Memory B cell (primary cell): ENCODE data around the gene MAP1A.
A peak's percentile ranks its signal among the peaks of the same experiment; 100 is the strongest.

ENCODE experiments used
- ATAC-seq: fragments of 150-1000 bp; cut with Tn5 transposase; 2 replicates; pipeline ENCODE4 v1.10.0; 2021; ENCODE audit warnings: low read depth, mild to moderate bottlenecking, moderate library complexity
- DNase-seq, 2 donors: peaks; one replicate each; pipeline ENCODE4 v3.0.0; 2022; ENCODE audit warnings: low spot score in 2 of 2
- H3K27ac Mint-ChIP-seq: one replicate; pipeline ENCODE4 v1.8.0; 2022; ENCODE audit warnings: mild to moderate bottlenecking, moderate library complexity, mixed read lengths
- H3K27me3 Mint-ChIP-seq: one replicate; pipeline ENCODE4 v1.8.0; 2022; ENCODE audit warnings: mixed read lengths
- H3K36me3 Mint-ChIP-seq: one replicate; pipeline ENCODE4 v1.8.0; 2022; ENCODE audit warnings: mild to moderate bottlenecking, mixed read lengths
- H3K4me1 Mint-ChIP-seq: one replicate; pipeline ENCODE4 v1.8.0; 2022; ENCODE audit warnings: mixed read lengths
- H3K4me3 Mint-ChIP-seq: one replicate; pipeline ENCODE4 v1.8.0; 2022; ENCODE audit warnings: mild to moderate bottlenecking, moderate library complexity, mixed read lengths
- H3K9me3 Mint-ChIP-seq: one replicate; pipeline ENCODE4 v1.8.0; 2022; ENCODE audit warnings: mixed read lengths

MAP1A gene

GRCh38 chr15:43518197-43518761 is 871 bp downstream of the MAP1A start:
- DNase-seq (no peak), ATAC-seq (peak; percentile 51)
- no peak overlapping the region for H3K27ac Mint-ChIP-seq
- H3K9me3 Mint-ChIP-seq, result no peaks in the 10 kb centered on the region
- peaks cover 15% of the 10 kb centered on the region for H3K4me1 Mint-ChIP-seq
- peaks cover 23% of the 10 kb centered on the region for H3K27me3 Mint-ChIP-seq
- H3K36me3 Mint-ChIP-seq, result no peaks in the 10 kb centered on the region
- H3K4me3 Mint-ChIP-seq, result peak overlapping the region; percentile 60

- Mint-ChIP-seq H3K9me3 (no peaks in the 10 kb centered on the region), H3K27me3 (peaks cover 23% of the 10 kb centered on the region), H3K27ac (no peak overlapping the region), H3K36me3 (no peaks in the 10 kb centered on the region), H3K4me3 (no peak overlapping the region), H3K4me1 (peaks cover 15% of the 10 kb centered on the region)
- no peak for ATAC-seq
- no peak for DNase-seq
Observed at GRCh38 chr15:43519196-43519595, 1.8 kb downstream of the MAP1A start.

GRCh38 chr15:43520138-43520537 is 2.7 kb downstream of the MAP1A start:
- H3K27me3 Mint-ChIP-seq, result peaks cover 23% of the 10 kb centered on the region

GRCh38 chr15:43521419-43521818 is 4.0 kb downstream of the MAP1A start:
- Mint-ChIP-seq H3K9me3 (no peaks in the 10 kb centered on the region), H3K36me3 (no peaks in the 10 kb centered on the region), H3K4me1 (peaks cover 19% of the 10 kb centered on the region), H3K27ac (no peak overlapping the region), H3K4me3 (no peak overlapping the region), H3K27me3 (peaks cover 20% of the 10 kb centered on the region)
- DNase-seq, result no peak
- ATAC-seq, result no peak

More at GRCh38 chr15:43520138-43520537, 2.7 kb downstream of the MAP1A start:
- H3K4me1 Mint-ChIP-seq, result peaks cover 17% of the 10 kb centered on the region
- no peak for ATAC-seq
- H3K4me3 Mint-ChIP-seq, result no peak overlapping the region
- H3K9me3 Mint-ChIP-seq, result no peaks in the 10 kb centered on the region
- no peak for DNase-seq
- no peaks in the 10 kb centered on the region for H3K36me3 Mint-ChIP-seq
- H3K27ac Mint-ChIP-seq, result no peak overlapping the region

DNA sequence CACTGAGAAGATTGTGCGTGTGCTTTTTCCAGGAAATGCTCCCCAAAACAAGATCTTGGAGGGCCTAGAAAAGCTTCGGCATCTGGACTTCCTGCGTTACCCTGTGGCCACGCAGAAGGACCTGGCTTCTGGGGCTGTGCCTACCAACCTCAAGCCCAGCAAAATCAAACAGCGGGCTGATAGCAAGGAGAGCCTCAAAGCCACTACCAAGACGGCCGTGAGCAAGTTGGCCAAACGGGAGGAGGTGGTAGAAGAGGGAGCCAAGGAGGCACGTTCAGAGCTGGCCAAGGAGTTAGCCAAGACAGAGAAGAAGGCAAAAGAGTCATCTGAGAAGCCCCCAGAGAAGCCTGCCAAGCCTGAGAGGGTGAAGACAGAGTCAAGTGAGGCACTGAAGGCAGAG is 4.8 kb downstream of the MAP1A start:
- peaks cover 17% of the 10 kb centered on the region for H3K4me1 Mint-ChIP-seq
- DNase-seq (no peak), ATAC-seq (no peak)
- H3K9me3 Mint-ChIP-seq, result no peaks in the 10 kb centered on the region
- H3K4me3 Mint-ChIP-seq, result no peak overlapping the region
- H3K36me3 Mint-ChIP-seq, result no peaks in the 10 kb centered on the region
- H3K27ac Mint-ChIP-seq, result no peak overlapping the region
- peaks cover 15% of the 10 kb centered on the region for H3K27me3 Mint-ChIP-seq

- H3K36me3 Mint-ChIP-seq, result no peaks in the 10 kb centered on the region
- DNase-seq (no peak), ATAC-seq (no peak)
- H3K27me3 Mint-ChIP-seq, result peaks cover 5% of the 10 kb centered on the region
- no peak overlapping the region for H3K4me3 Mint-ChIP-seq
- no peaks in the 10 kb centered on the region for H3K9me3 Mint-ChIP-seq
- H3K27ac Mint-ChIP-seq, result no peak overlapping the region
- H3K4me1 Mint-ChIP-seq, result peaks cover 5% of the 10 kb centered on the region
Observed at GRCh38 chr15:43523646-43524045, 6.2 kb downstream of the MAP1A start.

GRCh38 chr15:43524254-43524845 is 6.9 kb downstream of the MAP1A start:
- Mint-ChIP-seq H3K9me3 (no peaks in the 10 kb centered on the region), H3K4me1 (peaks cover 4% of the 10 kb centered on the region), H3K4me3 (no peak overlapping the region), H3K27me3 (peaks cover 4% of the 10 kb centered on the region), H3K36me3 (no peaks in the 10 kb centered on the region), H3K27ac (no peak overlapping the region)
- DNase-seq (no peak), ATAC-seq (no peak)

- no peak overlapping the region for H3K27ac Mint-ChIP-seq
- H3K36me3 Mint-ChIP-seq, result no peaks in the 10 kb centered on the region
- DNase-seq (no peak), ATAC-seq (no peak)
- peaks cover 4% of the 10 kb centered on the region for H3K27me3 Mint-ChIP-seq
- H3K4me3 Mint-ChIP-seq, result no peak overlapping the region
- peaks cover 4% of the 10 kb centered on the region for H3K4me1 Mint-ChIP-seq
- no peaks in the 10 kb centered on the region for H3K9me3 Mint-ChIP-seq
Observed at GRCh38 chr15:43525131-43525530, 7.7 kb downstream of the MAP1A start.

- Mint-ChIP-seq H3K27ac (no peak overlapping the region), H3K4me3 (no peak overlapping the region), H3K4me1 (peaks cover 4% of the 10 kb centered on the region), H3K9me3 (no peaks in the 10 kb centered on the region), H3K36me3 (no peaks in the 10 kb centered on the region), H3K27me3 (peaks cover 4% of the 10 kb centered on the region)
- ATAC-seq (no peak), DNase-seq (no peak)
Observed at GRCh38 chr15:43526261-43526930, 9.0 kb downstream of the MAP1A start.

DNA sequence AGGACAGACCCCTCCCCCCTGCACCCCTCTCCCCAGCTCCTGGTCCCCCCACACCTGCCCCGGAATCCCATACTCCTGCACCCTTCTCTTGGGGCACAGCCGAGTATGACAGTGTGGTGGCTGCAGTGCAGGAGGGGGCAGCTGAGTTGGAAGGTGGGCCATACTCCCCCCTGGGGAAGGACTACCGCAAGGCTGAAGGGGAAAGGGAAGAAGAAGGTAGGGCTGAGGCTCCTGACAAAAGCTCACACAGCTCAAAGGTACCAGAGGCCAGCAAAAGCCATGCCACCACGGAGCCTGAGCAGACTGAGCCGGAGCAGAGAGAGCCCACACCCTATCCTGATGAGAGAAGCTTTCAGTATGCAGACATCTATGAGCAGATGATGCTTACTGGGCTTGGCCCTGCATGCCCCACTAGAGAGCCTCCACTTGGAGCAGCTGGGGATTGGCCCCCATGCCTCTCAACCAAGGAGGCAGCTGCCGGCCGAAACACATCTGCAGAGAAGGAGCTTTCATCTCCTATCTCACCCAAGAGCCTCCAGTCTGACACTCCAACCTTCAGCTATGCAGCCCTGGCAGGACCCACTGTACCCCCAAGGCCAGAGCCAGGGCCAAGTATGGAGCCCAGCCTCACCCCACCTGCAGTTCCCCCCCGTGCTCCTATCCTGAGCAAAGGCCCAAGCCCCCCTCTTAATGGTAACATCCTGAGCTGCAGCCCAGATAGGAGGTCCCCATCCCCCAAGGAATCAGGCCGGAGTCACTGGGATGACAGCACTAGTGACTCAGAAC is 9.8 kb downstream of the MAP1A start:
- ATAC-seq (no peak), DNase-seq (no peak)
- peaks cover 4% of the 10 kb centered on the region for H3K27me3 Mint-ChIP-seq
- H3K36me3 Mint-ChIP-seq, result no peaks in the 10 kb centered on the region
- H3K4me1 Mint-ChIP-seq, result peaks cover 4% of the 10 kb centered on the region
- H3K4me3 Mint-ChIP-seq, result no peak overlapping the region
- H3K27ac Mint-ChIP-seq, result no peak overlapping the region
- no peaks in the 10 kb centered on the region for H3K9me3 Mint-ChIP-seq

DNA sequence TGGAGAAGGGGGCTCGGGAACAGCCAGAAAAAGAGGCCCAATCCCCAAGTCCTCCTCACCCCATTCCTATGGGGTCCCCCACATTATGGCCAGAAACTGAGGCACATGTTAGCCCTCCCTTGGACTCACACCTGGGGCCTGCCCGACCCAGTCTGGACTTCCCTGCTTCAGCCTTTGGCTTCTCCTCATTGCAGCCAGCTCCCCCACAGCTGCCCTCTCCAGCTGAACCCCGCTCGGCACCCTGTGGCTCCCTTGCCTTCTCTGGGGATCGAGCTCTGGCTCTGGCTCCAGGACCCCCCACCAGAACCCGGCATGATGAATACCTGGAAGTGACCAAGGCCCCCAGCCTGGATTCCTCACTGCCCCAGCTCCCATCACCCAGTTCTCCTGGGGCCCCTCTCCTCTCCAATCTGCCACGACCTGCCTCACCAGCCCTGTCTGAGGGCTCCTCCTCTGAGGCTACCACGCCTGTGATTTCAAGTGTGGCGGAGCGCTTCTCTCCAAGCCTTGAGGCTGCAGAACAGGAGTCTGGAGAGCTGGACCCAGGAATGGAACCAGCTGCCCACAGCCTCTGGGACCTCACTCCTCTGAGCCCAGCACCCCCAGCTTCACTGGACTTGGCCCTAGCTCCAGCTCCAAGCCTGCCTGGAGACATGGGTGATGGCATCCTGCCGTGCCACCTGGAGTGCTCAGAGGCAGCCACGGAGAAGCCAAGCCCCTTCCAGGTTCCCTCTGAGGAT is 10.6 kb downstream of the MAP1A start:
- H3K4me3 Mint-ChIP-seq, result no peak overlapping the region
- no peaks in the 10 kb centered on the region for H3K9me3 Mint-ChIP-seq
- no peaks in the 10 kb centered on the region for H3K36me3 Mint-ChIP-seq
- DNase-seq, result no peak
- no peak overlapping the region for H3K27ac Mint-ChIP-seq
- peaks cover 4% of the 10 kb centered on the region for H3K4me1 Mint-ChIP-seq
- no peaks in the 10 kb centered on the region for H3K27me3 Mint-ChIP-seq
- ATAC-seq, result no peak

GRCh38 chr15:43528542-43529007 is 11.2 kb downstream of the MAP1A start:
- Mint-ChIP-seq H3K4me3 (no peak overlapping the region), H3K9me3 (no peaks in the 10 kb centered on the region), H3K27me3 (no peaks in the 10 kb centered on the region), H3K4me1 (peaks cover 4% of the 10 kb centered on the region), H3K27ac (no peak overlapping the region), H3K36me3 (peaks cover 2% of the 10 kb centered on the region)
- DNase-seq (no peak), ATAC-seq (no peak)

DNA sequence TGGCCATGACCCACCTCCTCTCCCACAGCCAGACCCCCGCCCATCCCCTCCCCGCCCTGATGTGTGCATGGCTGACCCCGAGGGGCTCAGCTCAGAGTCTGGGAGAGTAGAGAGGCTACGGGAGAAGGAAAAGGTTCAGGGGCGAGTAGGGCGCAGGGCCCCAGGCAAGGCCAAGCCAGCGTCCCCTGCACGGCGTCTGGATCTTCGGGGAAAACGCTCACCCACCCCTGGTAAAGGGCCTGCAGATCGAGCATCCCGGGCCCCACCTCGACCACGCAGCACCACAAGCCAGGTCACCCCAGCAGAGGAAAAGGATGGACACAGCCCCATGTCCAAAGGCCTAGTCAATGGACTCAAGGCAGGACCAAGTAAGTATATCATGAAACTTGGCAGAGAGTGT is 11.7 kb downstream of the MAP1A start:
- ATAC-seq (no peak), DNase-seq (no peak)
- Mint-ChIP-seq H3K36me3 (peaks cover 8% of the 10 kb centered on the region), H3K27ac (no peak overlapping the region), H3K27me3 (no peaks in the 10 kb centered on the region), H3K4me3 (no peak overlapping the region), H3K4me1 (peaks cover 4% of the 10 kb centered on the region), H3K9me3 (no peaks in the 10 kb centered on the region)
